HG03103 (cell line): Measurements from ENCODE around the gene SMARCD2.
"Not testable (repeated sequence)": the region's sequence is repeated elsewhere in the genome, so short reads cannot be mapped to it uniquely, and the experiment has no call there.

Source experiments
- ATAC-seq: cut with Tn5 transposase; IDR thresholded peaks from one replicate; pipeline ENCODE4 v1.9.1; 2021; ENCODE audit warnings: low read depth; ENCODE audit not compliant: unreplicated experiment

SMARCD2 gene

DNA sequence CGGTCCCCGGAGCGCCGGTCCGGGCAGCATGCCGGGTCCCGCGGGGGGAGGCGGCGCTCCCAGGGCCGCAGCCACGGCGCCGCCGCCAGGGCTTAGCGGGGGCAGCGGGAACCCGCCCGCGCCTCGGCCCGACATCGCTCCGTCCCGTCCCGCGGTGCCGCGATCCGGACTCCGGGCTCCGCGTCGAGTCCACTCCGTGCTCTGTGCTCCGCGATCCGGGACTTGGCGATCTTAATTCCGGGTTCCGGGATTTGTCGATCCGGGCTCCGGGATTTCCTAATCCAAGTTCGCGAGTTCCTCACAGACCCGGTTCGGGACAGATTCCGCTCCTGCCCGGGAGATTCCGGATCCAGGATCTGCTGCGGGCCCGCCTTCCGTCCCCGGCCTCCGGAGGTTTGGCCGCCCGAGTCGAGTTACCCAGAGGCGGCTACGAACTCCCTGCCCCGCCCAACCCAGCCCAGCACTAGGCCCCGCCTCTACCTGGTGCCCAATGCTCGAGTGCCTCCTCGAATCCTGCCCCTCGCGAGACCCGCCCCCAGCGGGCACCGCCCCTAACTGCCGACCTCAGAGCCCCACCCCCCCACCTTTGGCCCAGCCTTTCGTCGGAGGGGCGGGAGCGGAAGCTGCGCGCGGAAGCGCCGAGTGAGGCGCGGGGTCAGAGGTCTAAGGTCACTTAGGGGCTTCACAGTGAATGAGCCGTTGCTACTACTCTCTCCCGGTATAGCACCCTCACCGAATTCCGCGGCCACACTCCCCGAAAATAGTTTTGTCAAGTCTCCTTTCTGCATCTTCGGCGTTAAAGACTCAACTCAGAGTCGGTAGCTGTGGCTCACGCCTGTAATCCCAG lies at the start of gene SMARCD2:
Gene SMARCD2, minus strand, starts transcription at position 146 of the 847 bp plus-strand sequence. Its CDS starts 11 bp downstream, at position 135.
- ATAC-seq, result peak; percentile 75

DNA sequence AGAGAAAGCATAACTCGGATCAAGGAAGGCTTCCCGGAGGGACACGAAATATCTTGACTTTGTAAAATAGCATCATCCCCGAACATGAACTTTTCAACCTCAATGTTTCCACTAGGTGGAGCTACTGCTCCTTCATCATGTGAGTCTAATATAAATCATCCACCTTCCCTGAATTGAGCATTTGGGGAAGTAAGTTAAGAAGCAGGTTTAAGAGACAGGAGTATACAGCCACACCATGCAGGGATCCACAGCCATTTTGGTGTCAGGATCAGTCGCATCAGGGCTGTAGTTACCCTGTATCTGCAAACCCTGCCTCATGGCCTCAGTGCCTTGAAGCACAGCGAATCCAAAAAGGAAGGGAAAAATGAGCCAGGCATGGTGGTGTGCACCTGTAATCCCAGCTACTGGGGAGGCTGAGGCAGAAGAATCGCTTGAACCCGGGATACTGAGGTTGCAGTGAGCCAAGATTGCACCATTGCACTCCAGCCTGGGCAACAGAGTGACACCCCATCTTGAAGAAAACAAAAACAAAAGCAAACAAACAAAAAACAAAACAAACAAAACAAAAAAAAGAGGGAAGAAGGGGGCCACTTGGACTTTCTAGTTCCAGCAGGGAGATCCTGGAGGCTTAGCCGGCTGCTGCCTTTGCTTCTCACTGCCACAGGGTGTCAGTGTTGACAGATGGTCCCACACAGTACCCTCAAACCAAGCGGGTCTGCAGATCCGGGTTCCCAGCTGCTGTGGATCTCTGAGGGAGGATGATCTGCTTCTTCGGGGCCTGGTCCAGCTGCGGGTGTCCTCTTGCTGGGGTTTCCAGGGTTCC lies 46.8 kb upstream of the SMARCD2 start:
- not testable (repeated sequence) for ATAC-seq

- not testable (repeated sequence) for ATAC-seq
Measured at GRCh38 chr17:63885119-63885518, 42.6 kb upstream of the SMARCD2 start.

- not testable (repeated sequence) for ATAC-seq
Measured at GRCh38 chr17:63882626-63883126, 40.2 kb upstream of the SMARCD2 start.

DNA sequence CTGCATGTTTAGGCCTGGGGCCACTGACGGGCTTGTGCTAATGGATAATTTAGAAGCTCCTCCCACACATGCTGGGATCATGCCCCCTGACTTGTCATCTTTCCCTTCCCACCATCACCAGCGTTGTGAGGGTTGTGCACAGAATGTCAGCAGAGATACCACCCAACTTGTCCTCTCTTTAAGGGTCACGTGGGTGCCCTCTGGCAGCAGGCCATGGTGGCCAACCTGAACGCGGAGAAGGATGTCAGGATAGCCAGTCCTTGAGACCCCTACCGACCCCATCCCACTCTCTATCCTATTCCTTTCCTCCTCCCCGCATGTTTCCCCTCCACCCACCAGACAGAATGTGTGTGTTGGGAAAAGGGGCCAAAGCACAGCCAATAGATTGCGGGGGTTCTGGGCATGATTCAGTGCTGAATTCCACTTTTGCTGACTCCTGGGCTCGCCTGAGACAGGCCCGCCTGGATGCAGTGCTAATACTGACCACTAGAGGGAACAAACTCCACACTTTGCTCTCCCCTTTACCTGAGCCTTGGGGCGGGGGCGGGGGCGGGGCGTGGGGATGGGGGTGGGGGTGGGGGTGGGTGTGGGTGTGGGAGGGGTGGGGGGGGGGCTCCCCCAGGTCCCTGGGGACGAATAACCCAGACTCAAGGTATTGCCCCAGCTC lies 39.6 kb upstream of the SMARCD2 start, which contains the start of gene GH2:
Gene GH2, minus strand, starts transcription at position 10 of the 667 bp plus-strand sequence. CDS start 143 bp downstream, outside the sequence.
- ATAC-seq, result no peak

DNA sequence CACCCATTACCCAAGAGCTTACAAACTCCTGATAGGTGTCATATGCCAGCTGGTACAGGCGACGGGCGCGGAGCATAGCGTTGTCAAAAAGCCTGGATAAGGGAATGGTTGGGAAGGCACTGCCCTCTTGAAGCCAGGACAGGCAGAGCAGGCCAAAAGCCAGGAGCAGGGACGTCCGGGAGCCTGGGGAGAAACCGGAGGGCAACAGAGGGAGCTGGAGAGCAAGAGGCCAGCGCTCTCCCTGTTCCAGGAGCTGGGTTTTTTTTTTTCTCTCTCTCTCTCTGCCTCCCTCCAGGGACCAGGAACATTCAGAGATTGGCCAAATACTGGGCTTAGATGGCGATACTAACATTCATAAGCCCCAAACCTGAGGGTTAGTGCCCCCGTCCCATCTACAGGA lies 38.9 kb upstream of the SMARCD2 start:
- not testable (repeated sequence) for ATAC-seq

DNA sequence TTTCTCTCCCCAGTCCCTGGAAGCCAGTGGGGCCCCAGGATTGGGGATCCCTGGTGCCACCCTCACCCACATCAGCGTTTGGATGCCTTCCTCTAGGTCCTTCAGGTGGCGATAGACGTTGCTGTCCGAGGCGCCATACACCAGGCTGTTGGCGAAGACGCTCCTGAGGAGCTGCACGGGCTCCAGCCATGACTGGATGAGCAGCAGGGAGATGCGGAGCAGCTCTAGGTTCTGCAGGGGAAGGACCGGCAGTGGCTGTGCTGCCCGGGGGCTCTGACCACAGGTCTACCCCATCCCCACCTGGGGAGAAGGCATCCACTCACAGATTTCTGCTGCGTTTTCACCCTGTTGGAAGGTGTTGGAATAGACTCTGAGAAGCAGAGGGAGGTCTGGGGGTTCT lies 38.2 kb upstream of the SMARCD2 start:
- ATAC-seq, result no peak

DNA sequence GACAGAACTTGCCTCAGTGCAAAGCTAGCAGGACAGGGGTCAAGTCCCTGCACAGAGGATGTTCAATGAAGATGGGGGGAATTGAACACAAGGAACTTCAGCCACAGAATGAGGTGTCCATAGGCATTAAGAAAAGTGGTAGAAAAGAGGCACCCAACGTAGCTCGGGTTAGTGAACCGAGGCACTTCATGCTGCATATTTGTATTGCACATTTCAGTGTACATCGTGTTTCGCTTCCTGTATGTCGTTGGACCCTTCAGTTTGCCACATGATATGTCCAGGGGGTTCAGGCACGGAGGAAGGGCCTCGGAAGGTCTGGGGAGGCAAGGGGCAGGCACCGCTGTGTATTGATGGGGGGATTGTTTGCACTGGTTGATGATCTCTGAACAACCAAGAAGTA lies 35.9 kb upstream of the SMARCD2 start:
- ATAC-seq, result not testable (repeated sequence)

GRCh38 chr17:63874693-63875092 lies 32.2 kb upstream of the SMARCD2 start:
- not testable (repeated sequence) for ATAC-seq

DNA sequence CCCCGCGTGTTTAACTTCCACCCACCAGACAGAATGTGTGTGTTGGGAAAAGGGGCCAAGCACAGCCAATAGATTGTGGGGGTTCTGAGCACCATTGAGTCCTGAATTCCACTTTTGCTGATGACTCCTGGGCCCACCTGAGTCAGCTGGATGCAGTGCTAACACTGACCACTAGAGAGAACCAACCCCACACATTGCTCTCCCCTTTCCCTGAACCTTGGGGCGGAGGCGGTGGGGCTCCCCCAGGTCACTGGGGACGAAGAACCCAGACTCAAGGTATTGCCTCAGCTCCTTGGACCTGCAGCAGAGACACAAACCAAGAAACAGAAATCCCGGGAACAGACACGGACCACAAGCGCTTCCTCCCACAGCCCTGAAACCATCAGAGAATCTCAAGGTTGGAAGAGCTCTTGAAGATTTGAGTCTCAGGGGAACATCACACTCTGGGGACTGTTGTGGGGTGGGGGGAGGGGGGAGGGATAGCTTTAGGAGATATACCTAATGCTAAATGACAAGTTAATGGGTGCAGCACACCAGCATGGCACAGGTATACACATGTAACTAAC lies 31.7 kb upstream of the SMARCD2 start:
- ATAC-seq, result not testable (repeated sequence)

DNA sequence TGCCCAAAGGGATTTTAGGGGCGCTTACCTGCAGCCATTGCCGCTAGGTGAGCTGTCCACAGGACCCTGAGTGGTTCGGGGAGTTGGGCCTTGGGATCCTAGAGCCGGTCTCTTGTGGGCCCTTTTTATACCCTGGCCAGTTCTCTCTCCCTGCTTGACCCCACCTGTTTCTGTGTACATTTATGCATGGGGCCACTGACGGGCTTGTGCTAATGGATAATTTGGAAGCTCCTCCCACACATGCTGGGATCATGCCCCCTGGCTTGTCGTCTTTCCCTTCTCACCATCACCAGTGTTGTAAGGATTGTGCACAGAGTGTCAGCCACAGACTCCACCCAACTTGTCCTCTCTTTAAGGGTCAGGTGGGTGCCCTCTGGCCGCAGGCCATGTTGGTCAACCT lies 31.1 kb upstream of the SMARCD2 start, which contains the start of gene CSH2:
Gene CSH2, minus strand, starts transcription at position 101 of the 400 bp plus-strand sequence. Its CDS starts 63 bp downstream, at position 38.
- not testable (repeated sequence) for ATAC-seq

- not testable (repeated sequence) for ATAC-seq
Measured at GRCh38 chr17:63871646-63872365, 29.3 kb upstream of the SMARCD2 start.

DNA sequence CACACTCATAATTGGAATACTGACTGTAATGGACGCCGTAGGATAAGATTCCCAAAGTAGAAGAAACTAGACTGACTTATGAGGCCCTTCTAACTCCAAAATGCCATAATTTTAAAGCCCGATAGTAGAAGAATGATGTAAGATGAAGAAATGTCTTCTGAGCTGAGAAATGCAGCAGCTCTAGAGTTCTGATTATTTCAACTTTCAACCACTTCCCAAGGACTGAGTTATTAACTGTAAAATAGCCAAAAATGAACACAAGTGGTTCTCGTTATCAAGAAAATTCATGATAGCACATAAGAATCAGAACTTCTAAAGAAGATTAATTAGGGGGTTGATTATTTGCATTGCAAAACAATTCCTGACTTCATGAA lies 27.8 kb upstream of the SMARCD2 start:
- not testable (repeated sequence) for ATAC-seq

- ATAC-seq, result not testable (repeated sequence)
Measured at GRCh38 chr17:63869491-63870291, 27.2 kb upstream of the SMARCD2 start.

DNA sequence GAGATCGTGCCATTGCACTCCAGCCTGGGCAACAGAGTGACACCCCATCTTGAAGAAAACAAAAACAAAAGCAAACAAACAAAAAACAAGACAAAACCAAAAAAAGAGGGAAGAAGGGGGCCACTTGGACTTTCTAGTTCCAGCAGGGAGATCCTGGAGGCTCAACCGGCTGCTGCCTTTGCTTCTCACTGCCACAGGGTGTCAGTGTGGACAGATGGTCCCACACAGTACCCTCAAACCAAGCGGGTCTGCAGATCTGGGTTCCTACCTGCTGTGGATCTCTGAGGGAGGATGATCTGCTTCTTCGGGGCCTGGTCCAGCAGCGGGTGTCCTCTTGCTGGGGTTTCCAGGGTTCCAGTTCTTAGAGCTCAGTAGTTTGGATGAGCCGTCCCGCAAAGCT lies 24.1 kb upstream of the SMARCD2 start:
- not testable (repeated sequence) for ATAC-seq

DNA sequence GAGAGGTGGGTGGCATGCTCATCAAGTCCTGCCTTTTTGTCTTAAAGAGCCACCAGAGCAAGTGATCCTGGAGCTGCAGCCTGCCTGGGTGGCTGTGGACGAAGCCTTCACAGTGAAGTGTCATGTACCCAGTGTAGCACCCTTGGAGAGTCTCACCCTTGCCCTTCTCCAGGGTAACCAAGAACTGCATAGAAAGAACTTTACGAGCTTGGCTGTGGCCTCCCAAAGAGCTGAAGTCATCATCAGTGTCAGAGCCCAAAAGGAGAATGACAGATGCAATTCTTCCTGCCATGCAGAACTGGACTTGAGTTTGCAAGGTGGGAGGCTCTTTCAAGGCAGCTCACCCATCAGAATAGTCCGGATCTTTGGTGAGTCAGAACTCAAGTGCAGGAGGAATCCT lies 16.8 kb upstream of the SMARCD2 start:
- no peak for ATAC-seq

DNA sequence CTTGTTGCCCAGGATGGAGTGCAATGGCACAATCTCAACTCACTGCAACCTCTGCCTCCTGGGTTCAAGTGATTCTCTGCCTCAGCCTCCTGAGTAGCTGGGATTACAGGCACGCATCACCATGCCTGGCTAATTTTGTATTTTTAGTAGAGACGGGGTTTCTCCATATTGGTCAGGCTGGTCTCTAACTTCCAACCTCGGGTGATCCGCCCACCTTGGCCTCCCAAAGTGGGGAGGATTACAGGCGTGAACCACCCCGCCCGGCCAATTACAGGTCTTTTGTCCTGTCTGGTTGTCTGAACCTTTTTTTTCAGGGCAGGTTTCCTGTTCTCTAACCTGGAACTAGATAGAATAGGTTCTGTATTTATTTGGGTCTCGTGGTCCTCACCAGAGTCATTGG lies 13.9 kb upstream of the SMARCD2 start:
- ATAC-seq, result not testable (repeated sequence)

GRCh38 chr17:63855185-63855584 lies 12.7 kb upstream of the SMARCD2 start:
- no peak for ATAC-seq

DNA sequence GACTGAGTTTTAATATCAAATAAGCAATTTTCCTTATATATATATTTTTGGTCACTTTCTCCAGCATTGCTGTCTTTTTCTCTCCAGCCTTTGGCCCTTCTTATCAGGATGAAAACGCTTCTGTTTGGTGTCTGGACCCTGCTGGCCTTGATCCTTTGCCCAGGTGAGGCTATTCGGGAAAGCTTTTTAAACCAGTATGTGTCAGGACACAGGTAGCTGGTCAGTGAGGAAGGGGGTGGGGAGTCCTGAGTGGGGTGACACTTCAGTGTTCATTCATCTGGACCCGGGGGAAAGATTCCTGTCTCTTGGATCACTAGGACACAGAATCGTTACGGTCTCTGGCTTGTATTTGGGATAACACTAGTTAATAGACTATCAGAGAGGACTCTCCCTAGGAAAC lies 12.2 kb upstream of the SMARCD2 start:
- ATAC-seq, result no peak
